HepG2 (cell line): Measurements from ENCODE around the gene IL1A. TPM values are rescaled to one million over a fixed set of nuclear protein-coding genes. Genes with fewer than 3 reads are reported as not detected.
A peak's percentile ranks its signal among the peaks of the same experiment; 100 is the strongest.

ENCODE experiments used
- AFF4 ChIP-seq: sonication (generic); formaldehyde crosslinking; IDR thresholded peaks from 2 replicates; pipeline ENCODE4 v1.4.0; 2020; ENCODE audit warnings: missing genetic modification reagents
- CHCHD3 ChIP-seq: sonication (generic); formaldehyde crosslinking; IDR thresholded peaks from 2 replicates; pipeline ENCODE4 v1.8.0; 2022; ENCODE audit warnings: mild to moderate bottlenecking, missing genetic modification reagents, moderate library complexity
- GZF1 ChIP-seq: sonication (generic); formaldehyde crosslinking; IDR thresholded peaks from 2 replicates; pipeline ENCODE4 v1.5.1; 2020; ENCODE audit warnings: mild to moderate bottlenecking, missing genetic modification reagents
- IRF9 ChIP-seq: sonication (generic); formaldehyde crosslinking; IDR thresholded peaks from 2 replicates; pipeline ENCODE4 v1.8.0; 2022; ENCODE audit warnings: missing genetic modification reagents, mild to moderate bottlenecking, borderline replicate concordance
- JARID2 ChIP-seq: sonication (generic); formaldehyde crosslinking; IDR thresholded peaks from 2 replicates; pipeline ENCODE4 v1.8.1; 2023; ENCODE audit warnings: missing genetic modification reagents, inconsistent platforms; ENCODE audit not compliant: insufficient replicate concordance
- MAFK ChIP-seq, 2 experiments: IDR thresholded peaks in 1 of 2; conservative IDR thresholded peaks in 1 of 2; 2 replicates each; pipeline ENCODE4 v1.6.1; 2011; ENCODE audit warnings: improper control_type of control experiment in 2 of 2, low read length in 2 of 2
- MLX ChIP-seq: IDR thresholded peaks from 2 replicates; pipeline ENCODE4 v1.6.1; 2016
- RFX1 ChIP-seq: fragments of 450-650 bp; IDR thresholded peaks from 2 replicates; pipeline ENCODE4 v1.6.1; 2017
- RFX5 ChIP-seq: IDR thresholded peaks from 2 replicates; pipeline ENCODE4 v1.6.1; 2011; ENCODE audit warnings: low read depth, low read length, improper control_type of control experiment
- SP1 ChIP-seq, 2 experiments: fragments of 450-650 bp in 1 of 2; sonication (generic) in 1 of 2; formaldehyde crosslinking in 1 of 2; IDR thresholded peaks; 2 replicates each; pipeline versions ENCODE4 v1.4.0 to v1.6.1; 2016 to 2020; ENCODE audit warnings: missing genetic modification reagents in 1 of 2
- ZHX2 ChIP-seq, 2 experiments: sonication (generic) in 1 of 2; formaldehyde crosslinking in 1 of 2; IDR thresholded peaks; 2 replicates each; pipeline versions ENCODE4 v1.6.1 to v1.9.0; 2014 to 2022; ENCODE audit warnings: antibody characterized with exemption in 1 of 2, borderline replicate concordance in 1 of 2, inconsistent platforms in 1 of 2, low read depth in 1 of 2, missing genetic modification reagents in 1 of 2
- ZNF382 ChIP-seq: sonication (generic); formaldehyde crosslinking; IDR thresholded peaks from 2 replicates; pipeline ENCODE4 v1.5.0; 2020; ENCODE audit warnings: missing genetic modification reagents, mild to moderate bottlenecking, borderline replicate concordance
- ZNF572 ChIP-seq: sonication (generic); formaldehyde crosslinking; IDR thresholded peaks from 2 replicates; pipeline ENCODE4 v1.5.1; 2020; ENCODE audit warnings: mild to moderate bottlenecking, missing genetic modification reagents
- ZNF576 ChIP-seq: sonication (generic); formaldehyde crosslinking; IDR thresholded peaks from 2 replicates; pipeline ENCODE4 v1.4.0; 2020; ENCODE audit warnings: mild to moderate bottlenecking, missing genetic modification reagents
- ZNF605 ChIP-seq: sonication (generic); formaldehyde crosslinking; IDR thresholded peaks from 2 replicates; pipeline ENCODE4 v1.8.0; 2022; ENCODE audit warnings: mild to moderate bottlenecking, missing genetic modification reagents
- ZNF614 ChIP-seq: IDR thresholded peaks from 2 replicates; pipeline ENCODE4 v1.6.1; 2018; ENCODE audit warnings: missing biosample characterization, missing genetic modification reagents, inconsistent platforms, borderline replicate concordance
- polyA plus RNA-seq, 8 experiments: library from polyadenylated mRNA; depleted of rRNA in 3 of 8; stranded (reverse) in 7 of 8; unstranded in 1 of 8; fragments of >200 nt; fragmentation: Illumina TruSeq in 4 of 8; extraction: Trizol in 4 of 8; gene quantifications; 2 replicates each; pipeline versions ENCODE4 v1.2.1 to v1.2.3, GENCODE V29; 2011 to 2016; ENCODE audit warnings: low read depth in 4 of 8, missing spikeins in 1 of 8, mixed read lengths in 1 of 8; ENCODE audit not compliant: insufficient read depth in 1 of 8
- total RNA-seq, 5 experiments: library from RNA; depleted of rRNA; stranded (reverse); fragments of >200 nt; fragmentation: Illumina TruSeq; extraction: Trizol; gene quantifications; 2 replicates each; pipeline ENCODE4 v1.2.3, GENCODE V29; 2016; ENCODE audit warnings: low read depth in 1 of 5

Gene IL1A
- total and polyA plus RNA-seq, 2 of the 13 experiments (the other 11 are each of a cell fraction or from before 2014, with no cell fraction given), result not detected

GRCh38 chr2:112818094-112818902 is 34.0 kb upstream of the IL1A start (continued):
- TF ChIP-seq ZHX2 (IDR thresholded peaks at IDR 0.05; ENCODE audit: low read depth), result no peak
- TF ChIP-seq ZHX2 (CRISPR knock-in tag; IDR thresholded peaks at IDR 0.05; ENCODE audit: borderline replicate concordance), result peak; percentile 72; the same call in 1 of the 2 replicates
- peak; percentile 81 for TF ChIP-seq JARID2 (CRISPR knock-in tag)
- TF ChIP-seq AFF4 (CRISPR knock-in tag), result no peak
- no peak for TF ChIP-seq ZNF572 (CRISPR knock-in tag)
- peak; percentile 68; the same call in 1 of the 2 replicates for TF ChIP-seq RFX5
- peak; percentile 59; the same call in 1 of the 2 replicates for TF ChIP-seq IRF9 (CRISPR knock-in tag)
- TF ChIP-seq GZF1 (CRISPR knock-in tag), result no peak
- TF ChIP-seq ZNF382 (CRISPR knock-in tag), result no peak
- peak; percentile 62; the same call in 1 of the 2 replicates for TF ChIP-seq ZNF605 (CRISPR knock-in tag)
- no peak for TF ChIP-seq ZNF576 (CRISPR knock-in tag)
- TF ChIP-seq ZNF614 (CRISPR knock-in tag), result peak; percentile 98
- TF ChIP-seq SP1 (IDR thresholded peaks at IDR 0.05), result no peak
- no peak for TF ChIP-seq SP1 (CRISPR knock-in tag; IDR thresholded peaks at IDR 0.05)
- no peak for TF ChIP-seq RFX1
- peak; percentile 98 for TF ChIP-seq MLX (CRISPR knock-in tag)
- TF ChIP-seq CHCHD3, result no peak
- TF ChIP-seq MAFK (conservative IDR thresholded peaks at IDR 0.05 in 1 of 2, IDR thresholded peaks at IDR 0.05 in 1 of 2; ENCODE audit: low read length in 2 of 2), result peak; percentile 67 to 69
